Large intestine (tissue), 3 donors: ENCODE results near the gene HIRIP3. TPM values are rescaled to one million over a fixed set of nuclear protein-coding genes. Genes with fewer than 3 reads are reported as not detected.

Source experiments
- DNase-seq, 2 donors: peaks; one replicate each; pipeline versions ENCODE4 v3.0.0 to v3.0.0-alpha.2; 2013
- H3K27ac ChIP-seq: one replicate; pipeline ENCODE4 v1.5.1; 2013; ENCODE audit warnings: low read length
- H3K27me3 ChIP-seq: 2 replicates; pipeline ENCODE4 v1.6.1; 2013; ENCODE audit warnings: low read length; ENCODE audit not compliant: control insufficient read depth, insufficient read depth
- H3K36me3 ChIP-seq: 2 replicates; pipeline ENCODE4 v1.6.1; 2013; ENCODE audit warnings: low read length; ENCODE audit not compliant: control insufficient read depth, insufficient read depth
- H3K4me1 ChIP-seq: one replicate; pipeline ENCODE4 v1.6.1; 2013; ENCODE audit warnings: low read length; ENCODE audit not compliant: control insufficient read depth, insufficient read depth
- H3K4me3 ChIP-seq: one replicate; pipeline ENCODE4 v1.5.1; 2013; ENCODE audit warnings: low read length
- H3K9me3 ChIP-seq: one replicate; pipeline ENCODE4 v1.6.1; 2013; ENCODE audit warnings: mild to moderate bottlenecking, low read depth, low read length, moderate library complexity; ENCODE audit not compliant: control insufficient read depth
- WGBS: methylation state at CpG from one replicate; pipeline ENCODE4 v1.1.5; 2013; ENCODE audit warnings: low lambda C conversion rate; ENCODE audit not compliant: insufficient coverage; 5-methylcytosine and 5-hydroxymethylcytosine counted together
- polyA plus RNA-seq: library from polyadenylated mRNA; unstranded; fragments of 120-200 nt; gene quantifications from one replicate; pipeline ENCODE4 v1.2.1, GENCODE V29; 2013

HIRIP3 gene
- polyA plus RNA-seq, 1 donor = 12.0 TPM

DNA sequence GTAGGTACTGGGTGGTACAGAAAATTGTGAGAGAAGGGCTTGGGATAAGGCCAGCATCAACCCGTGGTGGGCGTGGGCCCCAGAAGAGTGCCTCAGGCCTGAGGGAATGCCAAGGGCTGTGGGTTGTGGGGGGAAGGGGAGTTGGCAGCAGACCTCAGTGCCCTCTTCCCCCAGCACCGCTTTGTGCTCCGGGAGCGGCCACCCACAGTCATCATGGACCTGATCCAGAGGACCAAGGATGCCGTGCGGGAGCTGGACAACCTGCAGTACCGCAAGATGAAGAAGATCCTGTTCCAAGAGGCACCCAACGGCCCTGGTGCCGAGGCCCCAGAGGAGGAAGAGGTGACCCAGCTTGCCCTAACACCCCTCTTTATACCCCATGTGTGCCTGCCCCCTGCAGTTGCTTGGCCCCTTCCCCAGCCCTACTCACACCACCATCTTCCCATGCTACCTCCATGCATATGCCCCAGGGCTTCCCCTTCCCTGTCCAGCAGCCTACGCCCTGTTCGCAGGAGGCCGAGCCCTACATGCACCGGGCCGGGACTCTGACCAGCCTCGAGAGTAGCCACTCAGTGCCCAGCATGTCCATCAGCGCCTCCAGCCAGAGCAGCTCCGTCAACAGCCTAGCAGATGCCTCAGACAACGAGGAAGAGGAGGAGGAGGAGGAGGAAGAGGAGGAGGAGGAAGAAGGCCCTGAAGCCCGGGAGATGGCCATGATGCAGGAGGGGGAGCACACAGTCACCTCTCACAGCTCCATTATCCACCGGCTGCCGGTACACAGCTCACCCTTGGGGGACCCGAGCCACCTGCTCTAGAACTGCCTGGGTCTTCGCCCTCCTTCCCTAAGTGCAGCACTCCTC, 12.6 kb downstream of the HIRIP3 start:
- Histone ChIP-seq H3K27ac (no peak overlapping the region), H3K9me3 (no peaks in the 10 kb centered on the region), H3K4me1 (no peaks in the 10 kb centered on the region), H3K36me3 (peaks cover 98% of the 10 kb centered on the region), H3K27me3 (no peaks in the 10 kb centered on the region), H3K4me3 (no peak overlapping the region)
- DNase-seq = no peak
- WGBS = no CpG with 5 or more reads among the region's 24 CpGs

DNA sequence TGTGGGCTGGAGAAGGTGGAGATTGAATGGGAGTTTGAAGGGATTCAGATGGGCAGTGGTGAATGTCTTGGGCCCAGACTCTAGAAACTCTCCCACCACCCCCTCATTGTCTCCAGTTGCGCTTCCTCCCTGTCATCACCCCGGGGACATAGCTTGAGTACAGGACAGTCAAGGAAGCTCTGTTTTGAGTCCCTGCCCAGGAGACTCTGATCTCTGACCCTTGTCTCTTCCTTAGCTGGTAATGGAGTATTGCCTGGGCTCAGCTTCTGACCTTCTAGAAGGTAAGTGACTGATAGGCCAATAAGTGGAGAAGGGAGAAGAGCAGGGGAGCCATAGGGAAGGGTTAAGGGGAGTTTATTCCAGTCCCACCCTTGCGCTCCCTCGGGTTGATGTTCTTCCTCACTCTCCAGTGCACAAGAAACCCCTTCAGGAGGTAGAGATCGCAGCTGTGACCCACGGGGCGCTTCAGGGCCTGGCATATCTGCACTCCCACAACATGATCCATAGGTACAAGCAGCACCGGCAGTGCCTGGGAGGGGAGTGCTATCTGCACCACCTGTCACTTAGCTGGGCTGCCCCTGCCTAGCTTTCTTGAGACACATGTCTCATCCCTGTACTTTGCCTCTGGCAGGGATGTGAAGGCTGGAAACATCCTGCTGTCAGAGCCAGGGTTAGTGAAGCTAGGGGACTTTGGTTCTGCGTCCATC, 16.7 kb downstream of the HIRIP3 start:
- no CpG with 5 or more reads among the region's 9 CpGs for WGBS
- no peak overlapping the region for H3K4me3 ChIP-seq
- no peaks in the 10 kb centered on the region for H3K27me3 ChIP-seq
- H3K4me1 ChIP-seq = peaks cover 13% of the 10 kb centered on the region
- peaks cover 65% of the 10 kb centered on the region for H3K36me3 ChIP-seq
- no peak overlapping the region for H3K27ac ChIP-seq
- DNase-seq = no peak
- no peaks in the 10 kb centered on the region for H3K9me3 ChIP-seq

DNA sequence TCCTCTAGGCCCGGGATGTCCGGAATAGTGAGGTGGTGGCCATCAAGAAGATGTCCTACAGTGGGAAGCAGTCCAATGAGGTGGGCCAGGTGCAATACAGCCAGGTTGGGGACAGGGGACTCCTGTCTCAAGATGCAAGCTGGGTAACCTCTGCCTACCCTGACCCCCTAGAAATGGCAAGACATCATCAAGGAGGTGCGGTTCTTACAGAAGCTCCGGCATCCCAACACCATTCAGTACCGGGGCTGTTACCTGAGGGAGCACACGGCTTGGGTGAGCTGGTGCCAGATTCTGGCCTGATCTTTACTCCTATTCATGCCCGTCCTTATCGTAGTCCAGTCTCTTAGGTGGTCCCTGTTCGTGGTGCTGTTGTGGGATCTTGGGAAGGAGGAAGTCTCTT, 17.3 kb downstream of the HIRIP3 start:
- no peak for DNase-seq
- WGBS = no CpG with 5 or more reads among the region's 9 CpGs
- no peaks in the 10 kb centered on the region for H3K27me3 ChIP-seq
- H3K4me1 ChIP-seq = peaks cover 16% of the 10 kb centered on the region
- no peaks in the 10 kb centered on the region for H3K9me3 ChIP-seq
- peaks cover 58% of the 10 kb centered on the region for H3K36me3 ChIP-seq
- no peak overlapping the region for H3K4me3 ChIP-seq
- no peak overlapping the region for H3K27ac ChIP-seq

DNA sequence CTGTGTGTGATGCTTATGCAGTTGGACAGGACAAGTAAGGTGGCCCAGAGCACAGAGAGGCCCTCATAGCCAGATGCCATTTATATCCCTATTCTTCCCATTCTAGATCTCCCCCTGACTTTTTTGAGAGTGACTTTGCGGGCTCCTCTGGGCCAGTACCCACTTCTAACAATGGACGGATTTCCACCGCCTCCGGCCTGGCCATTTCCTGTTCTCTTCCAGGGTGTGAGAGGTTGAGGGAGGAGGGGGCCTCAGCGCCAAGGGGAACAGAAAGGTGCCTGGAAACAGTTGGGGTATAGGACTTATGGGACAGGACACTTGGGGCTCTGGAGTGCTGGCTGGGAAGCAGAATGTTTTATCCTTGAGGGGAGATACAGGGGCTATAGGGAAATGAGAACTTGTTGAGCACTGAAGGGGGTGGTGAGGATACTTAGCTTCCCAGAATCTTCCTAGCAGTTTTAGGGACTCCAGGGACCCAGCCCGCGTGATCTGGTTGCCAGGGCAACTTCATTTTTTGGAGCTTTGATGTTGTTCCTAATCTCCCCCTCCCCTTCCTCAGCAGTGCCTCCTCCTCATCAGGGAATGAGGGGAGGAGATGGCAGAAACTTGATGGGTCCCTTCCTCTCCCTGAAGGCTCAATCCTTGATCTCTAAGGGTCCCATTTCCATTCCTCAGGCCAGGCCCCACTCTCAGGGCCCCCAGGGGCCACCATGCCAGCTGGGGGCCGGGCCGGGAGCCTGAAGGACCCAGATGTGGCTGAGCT, 18.2 kb downstream of the HIRIP3 start:
- Histone ChIP-seq H3K27ac (no peak overlapping the region), H3K9me3 (no peaks in the 10 kb centered on the region), H3K4me1 (peaks cover 16% of the 10 kb centered on the region), H3K27me3 (no peaks in the 10 kb centered on the region), H3K36me3 (peaks cover 53% of the 10 kb centered on the region), H3K4me3 (no peak overlapping the region)
- WGBS = no CpG with 5 or more reads among the region's 9 CpGs
- no peak for DNase-seq

DNA sequence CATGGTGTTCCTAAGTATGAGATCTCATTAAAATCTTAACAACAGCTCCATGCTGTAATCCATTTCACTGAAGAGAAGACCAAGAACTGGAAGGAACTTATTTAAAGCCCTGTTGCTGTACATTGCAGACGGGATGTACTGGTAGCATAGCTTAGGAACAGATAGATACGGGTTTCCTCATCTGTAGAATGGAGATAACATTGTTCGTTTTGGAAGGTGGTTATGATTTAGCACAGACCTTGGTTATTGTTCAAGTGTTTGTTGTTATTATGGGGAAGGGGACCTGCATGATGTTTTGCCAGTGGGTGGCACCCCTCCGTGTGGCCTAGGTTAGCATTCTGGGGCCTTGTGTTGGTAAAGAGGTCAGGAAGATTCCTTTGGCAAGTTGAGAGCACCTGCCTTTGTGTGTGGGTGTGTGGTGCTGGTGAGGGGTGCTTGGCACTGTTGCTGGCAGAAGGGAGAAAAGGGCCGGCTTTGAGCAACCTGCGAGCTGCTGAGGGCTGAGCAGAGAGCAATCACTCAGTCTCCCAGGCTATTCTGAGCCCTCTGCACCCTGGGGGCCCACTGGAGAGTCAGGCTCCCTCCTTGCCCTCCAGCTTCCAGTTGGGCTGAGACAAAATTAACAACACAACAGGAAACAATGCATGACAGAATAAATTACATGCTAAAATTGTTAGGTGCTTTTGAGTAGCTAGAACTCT, 19.5 kb downstream of the HIRIP3 start:
- no peaks in the 10 kb centered on the region for H3K27me3 ChIP-seq
- DNase-seq = no peak
- peak overlapping the region; percentile 96 for H3K4me3 ChIP-seq
- peaks cover 41% of the 10 kb centered on the region for H3K36me3 ChIP-seq
- peaks cover 16% of the 10 kb centered on the region for H3K4me1 ChIP-seq
- H3K9me3 ChIP-seq = no peaks in the 10 kb centered on the region
- WGBS = no CpG with 5 or more reads among the region's 6 CpGs
- H3K27ac ChIP-seq = no peak overlapping the region

DNA sequence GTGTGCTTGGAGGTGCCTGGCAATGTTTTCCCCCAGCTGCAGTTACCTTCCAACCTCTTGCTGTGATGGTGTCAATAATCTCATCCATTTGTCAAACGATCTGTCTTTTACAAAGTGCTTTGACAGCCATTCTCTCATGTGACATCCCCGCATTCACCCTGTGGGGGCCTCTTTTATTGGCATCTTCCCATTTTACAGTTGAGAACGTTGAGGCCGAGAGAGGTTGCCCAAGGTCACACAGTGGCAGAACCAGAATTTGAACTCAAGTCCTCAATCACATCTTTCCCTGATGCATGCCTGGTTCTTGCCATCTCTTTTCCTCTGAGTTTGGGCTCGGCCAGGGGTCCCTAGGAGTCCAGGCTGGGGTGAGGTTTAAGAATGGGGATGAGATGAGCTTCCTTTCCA, 20.3 kb downstream of the HIRIP3 start:
- DNase-seq = no peak
- Histone ChIP-seq H3K27me3 (no peaks in the 10 kb centered on the region), H3K4me1 (peaks cover 16% of the 10 kb centered on the region), H3K9me3 (no peaks in the 10 kb centered on the region), H3K4me3 (peak overlapping the region; percentile 96), H3K36me3 (peaks cover 34% of the 10 kb centered on the region), H3K27ac (no peak overlapping the region)
- WGBS = no CpG with 5 or more reads among the region's 5 CpGs

DNA sequence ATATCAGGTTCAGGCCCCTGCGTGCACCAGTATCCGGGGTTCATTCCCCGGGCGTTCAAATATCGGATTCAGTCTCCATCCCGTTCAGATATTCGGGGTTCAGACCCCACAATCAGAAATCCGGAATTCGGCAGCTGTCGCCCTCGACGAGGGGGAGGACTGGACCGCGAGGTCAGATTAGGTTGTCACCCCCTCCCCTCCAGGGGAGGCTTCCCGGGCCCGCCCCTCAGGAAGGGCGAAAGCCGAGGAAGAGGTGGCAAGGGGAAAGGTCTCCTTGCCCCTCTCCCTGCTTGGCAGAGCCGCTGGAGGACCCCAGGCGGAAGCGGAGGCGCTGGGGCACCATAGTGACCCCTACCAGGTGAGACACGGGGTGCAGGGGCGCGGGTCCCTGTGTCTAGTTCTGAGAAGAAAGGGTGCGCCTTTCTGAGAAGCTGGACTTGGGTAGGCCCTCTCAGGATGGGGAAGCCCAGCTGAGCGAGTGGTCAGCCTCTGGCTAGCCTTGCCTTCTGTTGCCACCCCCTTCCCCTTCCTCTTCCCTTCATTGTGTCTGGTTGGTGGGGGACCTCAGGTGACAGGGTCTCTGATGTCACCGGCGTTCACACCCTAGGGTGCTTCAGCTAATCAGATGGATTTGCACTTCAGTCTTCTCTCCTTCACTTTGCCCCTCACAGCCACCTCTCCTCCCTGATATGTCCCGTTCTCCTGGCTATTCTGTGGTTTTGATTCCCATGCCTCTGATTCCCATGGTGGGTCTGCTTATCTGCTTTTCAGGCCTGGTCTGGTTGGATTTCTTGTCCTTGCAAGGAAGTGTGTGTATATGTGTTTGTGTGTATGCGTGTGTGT, 20.9 kb downstream of the HIRIP3 start:
- peak overlapping the region; percentile 96 for H3K4me3 ChIP-seq
- WGBS = no CpG with 5 or more reads among the region's 31 CpGs
- no peaks in the 10 kb centered on the region for H3K27me3 ChIP-seq
- H3K4me1 ChIP-seq = peaks cover 16% of the 10 kb centered on the region
- H3K9me3 ChIP-seq = no peaks in the 10 kb centered on the region
- H3K36me3 ChIP-seq = peaks cover 31% of the 10 kb centered on the region
- DNase-seq = peak in 1 of 2 donors; percentile 55
- H3K27ac ChIP-seq = peak overlapping the region; percentile 92

DNA sequence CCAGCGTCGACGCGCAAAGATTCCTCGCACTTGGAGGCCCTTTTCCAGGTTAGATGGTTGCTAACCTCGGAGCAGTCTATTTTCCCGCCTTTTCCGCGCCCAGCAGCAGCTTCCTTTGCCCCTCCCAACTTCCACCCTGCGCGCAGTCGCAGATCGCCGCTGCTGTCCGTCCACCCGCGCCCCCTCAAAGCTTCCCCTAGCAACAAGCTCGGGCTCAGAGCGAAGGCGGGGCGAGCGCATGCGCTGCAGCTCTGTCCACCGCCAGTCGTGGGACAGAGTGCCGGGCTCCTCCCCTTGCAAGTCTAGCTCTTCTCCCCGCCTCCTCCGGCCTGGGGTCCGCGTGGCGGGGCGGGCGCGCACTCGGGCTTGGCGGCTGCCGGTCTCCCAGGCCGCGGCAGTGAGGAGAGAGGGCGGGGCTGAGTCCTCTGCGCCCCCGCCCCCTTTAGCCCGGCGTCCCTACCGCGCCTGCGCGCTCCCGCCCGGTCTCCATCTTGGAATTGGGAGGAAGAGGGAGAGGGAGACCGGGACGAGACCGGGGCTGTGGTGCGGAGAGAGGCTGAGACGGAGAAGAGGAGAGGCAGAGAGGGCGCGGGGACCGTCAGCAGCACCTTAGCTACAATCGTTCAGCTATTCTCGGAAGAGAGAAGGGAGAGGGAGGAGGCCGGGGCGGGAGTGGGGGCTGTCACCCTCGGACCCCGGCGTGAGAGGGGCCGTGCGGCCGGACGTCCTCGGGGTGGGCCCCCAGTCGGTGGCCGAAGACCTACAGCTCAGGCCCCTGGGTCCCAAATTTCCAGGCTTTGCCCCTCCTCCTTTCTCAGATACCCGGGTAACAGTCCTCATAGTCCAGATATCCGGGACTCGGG, 21.8 kb downstream of the HIRIP3 start, which contains the start of gene TAOK2:
Gene TAOK2, plus strand, starts transcription at position 485 of the 863 bp plus-strand sequence. CDS start 3,905 bp downstream, outside the sequence.
- peak within 1 kb of the TSS; percentile 96 for H3K4me3 ChIP-seq
- WGBS = no CpG with 5 or more reads among the region's 75 CpGs

DNA sequence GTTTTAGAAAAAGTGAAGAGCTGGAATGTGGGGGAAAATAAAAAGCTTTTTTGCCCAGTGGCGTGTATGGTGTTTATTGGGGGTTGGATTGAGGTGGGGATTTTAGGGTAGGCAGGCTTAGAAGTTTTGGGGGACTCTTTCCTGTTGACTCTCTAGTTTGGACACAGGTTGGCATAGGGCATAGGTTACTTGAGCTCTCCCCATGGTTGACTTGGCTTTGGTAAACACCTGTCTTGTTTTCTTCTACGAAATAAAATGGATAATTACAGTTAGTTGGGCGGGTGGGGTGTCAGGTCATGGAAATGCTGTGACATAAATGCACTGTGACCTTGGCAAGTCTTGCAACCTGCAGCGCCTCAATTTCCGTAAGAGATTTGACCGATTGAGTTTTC, 22.4 kb downstream of the HIRIP3 start:
- WGBS = no CpG with 5 or more reads among the region's 6 CpGs
- Histone ChIP-seq H3K27me3 (no peaks in the 10 kb centered on the region), H3K9me3 (no peaks in the 10 kb centered on the region), H3K36me3 (peaks cover 27% of the 10 kb centered on the region), H3K4me1 (peaks cover 16% of the 10 kb centered on the region), H3K27ac (peak overlapping the region; percentile 6), H3K4me3 (no peak overlapping the region)
- no peak for DNase-seq

More for the DNA sequence above, 21.8 kb downstream of the HIRIP3 start, which contains the start of gene TAOK2:
- Histone ChIP-seq H3K36me3 (peaks cover 27% of the 10 kb centered on the region), H3K4me1 (peaks cover 16% of the 10 kb centered on the region), H3K27ac (peak within 1 kb of the TSS; percentile 92), H3K27me3 (no peaks in the 10 kb centered on the region), H3K9me3 (no peaks in the 10 kb centered on the region)
- peak; percentile 99 to 100 for DNase-seq
